Fibroblast of skin of left biceps (primary cell): ENCODE data around the gene GALNS.
"Not testable (repeated sequence)": the region's sequence is repeated elsewhere in the genome, so short reads cannot be mapped to it uniquely, and the experiment has no call there.

Experiments used
- DNase-seq, 2 experiments: peaks; one replicate each; pipeline ENCODE4 v3.0.0-alpha.2; 2013; ENCODE audit warnings: low read depth in 2 of 2

The GALNS gene

GRCh38 chr16:88836791-88837190 is 20.0 kb downstream of the GALNS start:
- no peak for DNase-seq

GRCh38 chr16:88835818-88836217 is 20.9 kb downstream of the GALNS start:
- no peak for DNase-seq

- DNase-seq = no peak
These were observed 21.4 kb downstream of the GALNS start for GRCh38 chr16:88835383-88835782.

DNA sequence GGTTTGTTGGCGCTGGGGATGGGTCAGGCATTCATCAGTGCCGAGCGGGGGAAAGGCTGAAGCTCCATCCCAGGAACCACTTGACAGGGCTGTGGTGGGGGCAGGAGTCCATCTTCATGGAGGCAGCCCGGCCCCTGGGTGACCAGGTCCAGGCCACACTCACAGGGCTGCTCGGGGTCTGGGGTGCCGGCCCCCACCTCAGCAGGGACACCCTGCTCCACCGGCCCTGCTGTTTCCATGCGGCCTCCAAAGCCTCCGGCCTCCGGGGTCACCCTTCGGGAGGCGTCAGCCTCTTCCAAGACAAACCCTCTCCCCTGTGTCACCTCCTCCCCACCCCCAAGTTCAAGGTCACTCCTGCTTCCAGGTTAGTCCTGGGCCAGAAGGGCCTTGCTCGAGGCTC is 22.1 kb downstream of the GALNS start:
- DNase-seq = no peak

- no peak for DNase-seq
These were observed 23.7 kb downstream of the GALNS start for GRCh38 chr16:88833086-88833485.

DNA sequence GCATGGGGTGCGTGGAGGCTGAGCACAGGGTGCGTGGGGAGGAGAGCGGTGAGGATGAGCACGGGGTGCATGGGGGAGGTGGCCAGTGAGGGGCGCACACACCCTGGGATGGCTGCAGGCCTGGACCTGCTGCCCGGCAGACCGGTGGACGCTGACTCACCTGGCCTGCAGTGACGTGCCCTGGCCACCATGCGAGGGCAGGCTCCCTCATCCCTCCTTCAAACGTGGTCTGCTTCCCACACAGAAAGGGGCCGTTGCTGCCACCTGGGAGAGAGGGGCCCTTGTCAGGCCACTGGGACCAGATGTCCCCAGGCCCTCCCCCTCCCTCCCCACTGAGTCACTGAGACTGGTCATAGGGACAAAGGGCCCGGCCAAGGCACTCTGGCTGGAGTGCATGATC is 24.9 kb downstream of the GALNS start:
- DNase-seq = no peak

DNA sequence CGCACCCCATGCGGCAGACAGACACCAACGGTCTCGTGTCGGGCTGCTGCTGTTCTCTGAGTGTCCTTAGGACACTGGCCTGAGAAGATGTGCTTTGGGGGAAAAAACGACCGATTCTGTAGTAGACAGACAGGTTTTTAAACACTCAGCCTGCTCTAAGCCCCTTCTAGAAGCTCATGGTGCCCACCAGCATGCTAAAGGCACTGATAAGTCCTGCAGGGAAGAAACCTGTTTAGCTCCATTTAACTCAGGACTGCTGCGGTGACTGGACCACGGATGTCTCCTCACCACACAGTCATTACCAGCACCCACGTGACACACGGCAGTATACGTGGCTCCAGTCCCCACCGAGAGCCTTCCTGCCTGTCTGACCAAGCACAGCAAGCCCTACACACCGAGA is 26.0 kb downstream of the GALNS start:
- DNase-seq = no peak

GRCh38 chr16:88830258-88830657 is 26.5 kb downstream of the GALNS start:
- no peak for DNase-seq

- no peak for DNase-seq
These were observed 28.0 kb downstream of the GALNS start for GRCh38 chr16:88828711-88829110.

DNA sequence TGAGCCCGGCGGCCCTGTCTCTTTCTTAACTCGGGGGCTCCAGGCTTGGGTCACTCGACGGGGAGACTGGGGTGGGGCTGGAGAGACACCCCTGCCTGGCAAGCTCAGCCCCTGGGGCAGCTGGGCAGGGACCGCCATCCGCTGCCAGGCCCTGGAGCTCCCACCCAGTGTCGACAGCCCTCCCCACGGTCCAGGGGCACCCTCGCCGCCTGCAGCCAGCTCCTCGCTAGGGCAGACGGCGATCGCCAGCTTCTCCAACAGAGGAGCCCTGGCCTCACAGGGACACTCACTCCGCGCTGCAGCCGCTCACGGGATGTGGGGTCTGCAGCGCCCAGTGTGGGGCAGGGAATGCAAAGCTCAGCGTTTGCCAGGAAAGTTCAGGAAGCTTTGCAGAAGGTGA is 29.0 kb downstream of the GALNS start:
- no peak for DNase-seq

DNA sequence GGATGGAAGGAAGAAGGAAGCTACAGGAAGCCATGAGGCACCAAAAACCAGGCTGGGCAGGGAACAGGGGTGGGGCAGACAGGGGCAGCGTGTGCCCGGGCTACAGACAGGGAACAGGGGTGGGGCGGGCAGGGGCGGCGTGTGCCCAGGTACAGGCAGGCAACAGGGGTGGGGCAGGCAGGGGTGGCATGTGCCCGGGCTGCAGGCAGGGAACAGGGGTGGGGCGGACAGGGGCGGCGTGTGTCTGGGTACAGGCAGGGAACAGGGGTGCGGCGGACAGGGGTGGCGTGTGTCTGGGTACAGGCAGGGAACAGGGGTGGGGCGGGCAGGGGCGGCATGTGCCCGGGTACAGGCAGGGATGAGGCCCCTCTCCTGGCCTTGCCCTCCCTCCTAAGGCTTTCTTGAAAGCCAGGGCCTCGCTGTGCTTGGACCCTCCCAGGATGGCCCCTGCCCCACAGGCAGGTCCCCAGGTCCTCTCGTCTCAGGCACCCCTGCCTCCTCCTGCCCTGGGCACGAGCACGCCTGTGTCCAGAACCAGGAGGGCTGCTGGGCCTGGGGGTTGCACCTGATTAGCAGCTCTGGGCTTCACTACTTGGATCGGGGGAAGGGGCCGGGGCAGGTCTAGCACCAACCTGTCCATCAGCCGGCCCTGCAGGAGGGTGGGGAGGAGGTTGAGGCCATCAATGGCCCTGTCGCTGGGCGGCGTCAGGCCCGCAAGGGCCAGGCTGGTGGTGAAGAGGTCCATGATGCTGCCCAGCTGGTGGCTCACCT is 30.5 kb downstream of the GALNS start:
- no peak for DNase-seq

DNA sequence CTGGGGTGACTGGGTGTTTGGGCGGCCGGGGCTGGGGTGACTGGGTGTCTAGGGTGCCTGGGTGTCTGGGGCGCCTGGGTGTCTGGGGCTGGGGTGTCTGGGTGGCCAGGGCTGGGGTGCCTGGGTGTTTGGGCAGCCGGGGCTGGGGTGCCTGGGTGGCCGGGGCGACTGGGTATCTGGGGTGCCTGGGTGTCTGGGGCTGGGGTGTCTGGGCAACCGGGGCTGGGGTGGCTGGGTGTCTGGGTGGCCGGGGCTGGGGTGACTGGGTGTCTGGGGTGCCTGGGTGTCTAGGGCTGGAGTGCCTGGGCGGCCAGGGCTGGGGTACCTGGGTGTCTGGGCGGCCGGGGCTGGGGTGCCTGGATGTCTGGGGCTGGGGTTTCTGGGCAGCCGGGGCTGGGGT is 31.6 kb downstream of the GALNS start:
- DNase-seq = no peak

GRCh38 chr16:88824256-88825077 is 32.3 kb downstream of the GALNS start:
- no peak for DNase-seq

GRCh38 chr16:88823646-88824045 is 33.1 kb downstream of the GALNS start:
- not testable (repeated sequence) for DNase-seq

DNA sequence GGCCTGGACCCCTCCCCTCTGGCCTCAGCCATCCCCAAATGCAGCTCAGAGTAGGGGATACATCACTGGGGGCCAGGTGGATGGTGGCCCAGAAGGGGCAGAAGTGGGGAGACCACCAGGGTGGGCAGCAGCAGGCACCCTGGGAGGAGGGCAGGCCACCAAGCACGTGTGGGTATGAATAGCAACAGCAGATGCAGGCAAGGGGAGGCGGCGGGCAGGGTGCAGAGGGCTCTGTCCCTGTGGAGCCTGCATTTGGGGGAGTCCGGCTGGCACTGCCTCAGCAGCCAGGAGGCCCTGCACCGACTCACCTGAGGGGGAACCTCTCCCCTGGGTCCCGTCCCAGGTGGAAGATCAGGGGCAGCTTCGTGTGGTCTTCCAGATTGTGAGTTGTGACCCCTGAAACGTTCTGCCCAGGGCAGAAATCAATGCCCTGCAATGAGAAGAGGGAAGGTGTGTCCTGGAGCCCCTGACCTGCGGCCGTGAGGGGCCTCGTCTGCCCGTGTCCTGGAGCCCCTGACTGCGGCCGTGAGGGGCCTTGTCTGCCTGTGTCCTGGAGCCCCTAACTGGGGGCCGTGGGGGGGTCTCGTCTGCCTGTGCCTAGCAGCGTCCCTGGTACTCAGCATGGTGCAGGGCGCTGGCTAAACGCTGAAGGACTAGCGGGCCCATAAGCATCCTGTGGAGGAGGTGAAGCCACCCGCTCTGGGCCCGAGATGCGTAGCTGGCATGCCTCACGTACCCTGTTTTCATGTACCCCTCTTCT is 34.3 kb downstream of the GALNS start:
- DNase-seq = no peak

DNA sequence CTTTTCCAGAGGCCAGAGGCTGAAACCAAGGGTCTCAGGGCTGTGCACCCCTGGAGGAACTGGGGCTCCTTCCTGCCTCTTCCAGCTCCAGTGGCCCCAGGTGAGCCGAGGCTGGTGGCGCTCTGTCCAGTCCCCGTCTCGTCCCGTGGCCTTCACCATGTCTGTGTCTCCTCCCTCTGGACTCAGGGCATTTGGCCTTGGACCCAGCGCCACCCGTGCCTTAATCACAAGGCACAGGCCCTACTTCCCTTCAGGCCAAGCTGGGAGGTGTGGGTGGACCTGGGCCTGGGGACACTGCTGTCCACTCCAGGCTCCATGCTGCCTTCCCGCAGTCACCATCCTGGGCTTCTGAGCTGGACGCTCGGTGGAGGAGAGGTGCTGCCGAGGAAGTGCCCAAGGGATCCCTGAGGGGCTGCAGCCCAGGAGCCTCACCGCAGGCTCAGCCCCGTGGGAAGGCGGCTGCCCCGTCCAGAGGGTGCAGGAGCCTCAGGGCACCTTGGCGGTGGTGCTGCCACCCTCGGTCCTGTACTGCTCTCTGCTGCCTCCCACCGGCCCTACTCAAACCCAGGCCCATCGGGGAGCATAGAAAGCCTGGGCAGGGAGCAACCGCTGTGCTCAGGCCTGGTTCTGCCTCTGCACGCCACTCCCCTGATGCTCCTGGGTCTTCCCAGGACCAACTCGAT is 35.4 kb downstream of the GALNS start:
- no peak for DNase-seq

DNA sequence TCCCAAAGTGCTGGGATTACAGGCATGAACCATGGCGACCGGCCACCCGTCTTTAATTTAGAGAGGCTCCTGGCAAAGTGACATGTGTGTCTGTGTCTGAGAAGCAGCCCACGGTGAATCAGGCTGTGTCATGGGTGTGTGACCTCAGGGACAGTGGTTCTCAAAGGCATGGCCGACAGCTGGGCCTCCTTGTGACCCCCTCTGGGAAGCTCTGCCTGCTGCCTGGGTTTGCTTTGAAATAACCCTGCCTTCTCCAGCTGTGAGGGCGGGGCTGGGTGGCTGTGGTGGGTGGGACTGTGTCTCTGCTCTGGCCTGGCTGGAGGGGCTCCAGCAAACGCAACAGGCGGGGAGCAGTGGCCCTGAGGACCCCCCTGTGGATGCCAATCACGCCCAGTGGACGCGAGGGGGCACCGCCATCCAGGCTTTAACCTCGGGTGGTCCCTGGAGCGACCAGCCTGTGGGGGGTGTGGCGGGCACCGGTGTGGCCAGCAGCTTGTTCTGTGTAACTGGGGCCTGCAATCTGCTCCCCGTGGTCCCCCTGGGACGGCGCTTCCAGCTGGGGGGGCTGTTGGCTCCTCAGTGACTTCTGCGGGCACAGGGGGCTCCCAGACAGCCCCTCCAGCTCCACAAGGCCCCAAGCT is 36.2 kb downstream of the GALNS start:
- no peak for DNase-seq

- DNase-seq = no peak
These were observed 37.6 kb downstream of the GALNS start for GRCh38 chr16:88819126-88819525.

GRCh38 chr16:88818575-88818874 is 38.2 kb downstream of the GALNS start:
- no peak for DNase-seq

- no peak for DNase-seq
These were observed 38.8 kb downstream of the GALNS start for GRCh38 chr16:88817785-88818574.
